Heart left ventricle (tissue), 16 donors: Measurements from ENCODE around the gene TOB1. TPM values are rescaled to one million over a fixed set of nuclear protein-coding genes. Genes with fewer than 3 reads are reported as not detected.

Source experiments
- ATAC-seq, 4 donors: fragments of 200-7000 bp; cut with Tn5 transposase; one replicate each; pipeline ENCODE4 v1.9.1; 2020 to 2022; ENCODE audit warnings: moderate library complexity in 4 of 4, mild to moderate bottlenecking in 3 of 4, moderate number of reproducible peaks in 1 of 4
- DNase-seq, 5 donors: peaks; one replicate each; pipeline ENCODE4 v3.0.0-alpha.2; 2020
- H3K27ac ChIP-seq, 12 donors: fragments of 200-600 bp; sonication (generic) in 4 of 12; one replicate each; pipeline versions ENCODE4 v1.5.0 to v1.8.0; 2016 to 2022; ENCODE audit warnings: mild to moderate bottlenecking in 2 of 12
- H3K27me3 ChIP-seq, 9 donors: fragments of 200-600 bp; sonication (generic) in 2 of 9; one replicate each; pipeline versions ENCODE4 v1.5.1 to v1.8.0; 2016 to 2022; ENCODE audit warnings: mild to moderate bottlenecking in 3 of 9
- H3K36me3 ChIP-seq, 9 donors: fragments of 200-600 bp; sonication (generic) in 2 of 9; one replicate each; pipeline versions ENCODE4 v1.5.0 to v1.8.0; 2018 to 2022; ENCODE audit warnings: mild to moderate bottlenecking in 2 of 9
- H3K4me1 ChIP-seq, 12 donors: fragments of 200-600 bp; sonication (generic) in 4 of 12; one replicate each; pipeline versions ENCODE4 v1.5.0 to v1.8.0; 2016 to 2022; ENCODE audit warnings: mild to moderate bottlenecking in 3 of 12
- H3K4me3 ChIP-seq, 12 donors: fragments of 200-600 bp; sonication (generic) in 4 of 12; one replicate each; pipeline versions ENCODE4 v1.5.0 to v1.8.0; 2017 to 2022; ENCODE audit warnings: mild to moderate bottlenecking in 9 of 12, moderate library complexity in 4 of 12
- H3K9me3 ChIP-seq, 12 donors: fragments of 200-600 bp; sonication (generic) in 4 of 12; one replicate each; pipeline versions ENCODE4 v1.5.0 to v1.8.0; 2016 to 2022; ENCODE audit warnings: mild to moderate bottlenecking in 1 of 12
- CTCF ChIP-seq, 12 donors: fragments of 200-600 bp; sonication (generic) in 4 of 12; IDR thresholded peaks; one replicate each; pipeline versions ENCODE4 v1.5.0 to v1.8.0; 2018 to 2022; ENCODE audit warnings: antibody characterized with exemption in 12 of 12, mild to moderate bottlenecking in 5 of 12
- POLR2A ChIP-seq, 2 donors: fragments of 450-650 bp; IDR thresholded peaks; one replicate each; pipeline ENCODE4 v1.6.1; 2017; ENCODE audit warnings: antibody characterized with exemption in 2 of 2, mild to moderate bottlenecking in 2 of 2, moderate library complexity in 2 of 2
- WGBS, 4 donors: extraction: QIAGEN DNeasy Blood & Tissue Kit in 2 of 4; methylation state at CpG; one replicate each; pipeline versions ENCODE4 v1.1.5 to v1.1.7; 2013 to 2018; 5-methylcytosine and 5-hydroxymethylcytosine counted together
- intact Hi-C, 10 donors: fragments of 100-400 bp; cut with DNase I; formaldehyde crosslinking; loops; one replicate each; pipeline versions ENCODE4 v1.11.1 to v1.14.2; 2022
- polyA plus RNA-seq, 2 donors: library from polyadenylated mRNA; stranded (reverse); fragments of 200-250 nt; gene quantifications; one replicate each; pipeline ENCODE4 v1.2.3, GENCODE V29; 2013
- total RNA-seq, 9 donors: library from RNA; depleted of rRNA in 2 of 9; stranded (reverse); fragments of >200 nt in 2 of 9; fragmentation: NEBNext Ultra II Directional in 3 of 9; extraction: Animal tissue kit (Norgen Biotek cat#: 25700) in 3 of 9; gene quantifications; one replicate each; pipeline versions ENCODE4 v1.1.0 to v1.2.4, GENCODE V29; 2016 to 2023
- donor health status: ischemic (EF 13 %, LVEDD 7.1; RV severe dilation, severe dysfunction).
- donor health status: healthy with polysubstance abuse.
- donor health status: DM: no; HTN: yes; CAD: no.
- donor health status: DM: no; HTN: no; CAD: no.
- donor health status: ischemic (EF 25% LVEDD 6.9; RV normal size, moderate dysfunction).
- donor health status: ischemic (EF 25% LVEDD 5.7; RV mildly dilated, moderate dysfunction).
- donor health status: healthy.
- donor health status: DM: yes; HTN: yes; CAD: no.
- donor health status: ischemic (EF 35%, LVEDD 5.7; RV mildly dilated, moderate dysfunction).
- donor health status: nonischemic (EF 11% LVEDD 7.7; RV severe dilation, severe dysfunction).
- donor health status: DM: yes; HTN: yes; CAD: no.
- donor health status: PGD.
- donor health status: ischemic (EF 29% LVEDD 5.4; RV normal size, mild dysfunction).
- donor health status: nonischemic (EF 23%, LVEDD 6.1; RV moderate dilation, normal function).

Gene TOB1
- total and polyA plus RNA-seq, 11 donors = 22.2 to 136 (median 68.1) TPM

DNA sequence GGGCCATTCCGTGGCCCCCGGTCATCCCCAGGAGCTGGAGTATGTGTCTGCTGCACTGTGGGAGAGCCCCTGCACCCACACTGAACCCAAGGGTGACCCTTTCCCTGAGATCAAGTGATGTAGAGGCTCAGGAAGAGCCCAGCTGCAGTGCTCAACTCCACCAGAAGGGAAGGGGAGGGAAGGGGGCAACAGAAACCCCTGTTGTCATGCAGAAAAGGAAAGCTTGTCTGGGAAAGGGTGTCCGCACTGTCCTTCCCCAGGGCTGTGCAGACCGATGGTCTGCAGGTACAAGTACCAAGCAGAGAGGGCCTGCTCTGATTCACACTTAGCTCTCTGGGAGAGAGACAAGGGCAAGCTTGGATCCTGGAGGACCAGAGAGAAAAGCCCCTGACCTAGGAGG, 45.7 kb upstream of the TOB1 start:
- Histone ChIP-seq H3K4me3 (no peak overlapping the region), H3K27ac (peak overlapping the region in 1 of 12 donors; percentile 15), H3K9me3 (no peaks in the 10 kb centered on the region), H3K36me3 (no peaks in the 10 kb centered on the region), H3K27me3 (no peaks in the 10 kb centered on the region), H3K4me1 (peaks cover 0 to 53% (median 13%) of the 10 kb centered on the region in 12 donors)
- no peak for ATAC-seq
- WGBS, 4 donors = 73 to 89% (median 81%) methylated on average over 4 of the region's 4 CpGs
- intact Hi-C loops = no loop called here
- no peak for DNase-seq
- TF ChIP-seq CTCF (IDR thresholded peaks at IDR 0.05) = no peak
- TF ChIP-seq POLR2A (IDR thresholded peaks at IDR 0.05) = no peak

GRCh38 chr17:50911450-50911849, 45.3 kb upstream of the TOB1 start:
- Histone ChIP-seq H3K4me1 (peaks cover 0 to 50% (median 10%) of the 10 kb centered on the region in 12 donors), H3K36me3 (no peaks in the 10 kb centered on the region), H3K9me3 (no peaks in the 10 kb centered on the region), H3K4me3 (no peak overlapping the region), H3K27me3 (no peaks in the 10 kb centered on the region), H3K27ac (peak overlapping the region in 2 of 12 donors; percentile 15 to 88)
- intact Hi-C loops = no loop called here
- WGBS, 4 donors = 68 to 76% (median 73%) methylated on average over 6 of the region's 6 CpGs
- no peak for TF ChIP-seq CTCF (IDR thresholded peaks at IDR 0.05)
- TF ChIP-seq POLR2A (IDR thresholded peaks at IDR 0.05) = no peak
- ATAC-seq (no peak), DNase-seq (no peak)

DNA sequence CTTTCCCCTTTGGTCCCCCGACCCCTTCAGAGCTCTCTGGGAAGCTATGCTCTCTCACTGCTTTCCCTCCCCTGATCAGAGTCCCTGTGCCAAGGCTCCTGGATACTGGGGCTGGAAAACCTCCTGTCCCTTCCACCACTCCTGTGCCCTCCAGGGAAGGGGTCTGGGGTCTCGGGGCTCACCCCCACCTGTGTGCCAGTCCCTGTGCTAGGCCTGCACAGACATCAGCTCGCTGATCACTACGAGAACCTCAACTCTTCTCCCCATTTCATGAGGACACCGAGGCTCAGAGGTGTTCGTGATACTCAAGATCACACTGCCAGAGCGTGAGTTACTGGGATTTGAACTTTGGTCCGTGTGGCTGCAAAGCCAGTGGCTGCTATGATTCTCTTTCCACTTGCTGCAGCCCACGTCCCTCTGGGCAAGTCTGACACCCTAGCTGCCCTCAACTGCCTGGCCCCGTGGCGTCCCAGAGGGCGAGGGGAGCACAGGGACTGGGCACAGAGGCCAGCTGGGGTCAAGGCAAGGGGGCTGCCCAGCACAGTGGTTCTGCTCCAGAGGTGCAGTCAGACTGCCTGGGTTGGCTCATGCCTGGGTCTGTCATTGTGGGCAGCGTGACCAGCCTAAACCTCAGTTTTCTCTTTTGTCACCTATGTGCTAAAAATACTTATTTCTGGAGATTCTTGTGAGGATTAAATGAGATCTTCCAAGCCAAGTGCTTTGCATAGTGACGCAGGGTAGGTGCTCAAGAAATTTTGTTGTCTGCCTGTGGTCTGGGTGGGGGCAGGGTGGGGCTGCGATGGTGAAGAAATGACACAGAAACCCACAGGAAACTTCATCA, 43.8 kb upstream of the TOB1 start:
- H3K27me3 ChIP-seq = no peaks in the 10 kb centered on the region
- DNase-seq (no peak), ATAC-seq (peak in 3 of 4 donors; percentile 8 to 19 (median 14))
- H3K4me1 ChIP-seq = peaks cover 0 to 50% (median 15%) of the 10 kb centered on the region in 12 donors
- WGBS, 4 donors = 75 to 82% (median 76%) methylated on average over 15 of the region's 15 CpGs
- H3K27ac ChIP-seq = peak overlapping the region; percentile 74 to 96 (median 87)
- H3K9me3 ChIP-seq = no peaks in the 10 kb centered on the region
- TF ChIP-seq POLR2A (IDR thresholded peaks at IDR 0.05) (no peak), CTCF (IDR thresholded peaks at IDR 0.05) (no peak)
- intact Hi-C loops = loop anchor here in 3 of 10 donors (2.0 to 5.0 kb wide), 3 partner anchors 38 to 43 kb away; partner anchors contain the start of gene TOB1 (in 2 of the 3)
- H3K4me3 ChIP-seq = peak overlapping the region in 1 of 12 donors; percentile 24
- no peaks in the 10 kb centered on the region for H3K36me3 ChIP-seq
